ENCODE results near the gene RUNX3. TPM values are rescaled to one million over a fixed set of nuclear protein-coding genes. Genes with fewer than 3 reads are reported as not detected.
A peak's percentile ranks its signal among the peaks of the same experiment; 100 is the strongest.

The RUNX3 gene
- total RNA-seq, 1 experiment from 2014 or later, result 1.5 TPM

DNA sequence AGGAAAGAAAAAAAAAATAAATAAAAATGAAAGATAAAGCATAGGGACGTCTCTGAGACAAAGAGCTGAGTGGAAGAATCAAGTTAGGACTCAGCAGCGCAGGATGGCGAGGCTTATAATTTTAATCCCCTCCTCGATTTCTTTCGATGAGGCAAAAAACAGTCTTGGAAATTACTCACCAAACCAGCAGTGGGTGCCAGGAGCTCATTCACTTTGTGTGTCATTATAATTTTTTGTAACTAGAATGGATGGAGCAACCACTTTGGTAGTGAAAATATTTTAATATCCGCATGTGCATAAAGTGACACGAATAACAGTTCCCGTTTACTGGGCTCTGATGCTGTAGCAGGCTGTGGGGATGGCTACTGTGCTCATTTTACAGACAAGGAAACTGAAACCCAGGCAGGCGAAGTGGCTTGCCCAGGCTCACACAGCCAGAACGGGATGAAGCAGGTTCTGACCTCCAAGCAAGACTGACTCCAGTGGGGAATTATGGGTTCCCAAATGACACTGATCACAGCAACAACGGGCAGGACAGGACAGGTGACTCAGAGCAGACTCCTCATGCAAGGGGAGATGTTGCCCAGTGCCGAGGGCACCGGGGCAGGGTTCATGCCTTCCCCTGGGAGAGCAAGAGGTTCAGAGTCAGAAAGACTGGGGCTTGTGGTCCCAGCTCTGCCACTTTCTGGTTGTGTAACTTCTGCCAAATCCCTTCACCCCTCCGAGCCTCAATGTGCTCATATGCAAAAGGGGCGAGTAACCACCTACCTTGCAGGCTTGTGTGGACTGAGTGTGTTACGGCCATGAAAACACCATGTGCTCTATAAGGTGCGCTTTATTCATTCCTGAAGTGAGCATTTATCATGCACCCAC lies 63.6 kb downstream of the RUNX3 start (continued):
- TF ChIP-seq ZBTB21 (CRISPR knock-in tag; IDR thresholded peaks at IDR 0.05; ENCODE audit: borderline replicate concordance), result no peak
- TF ChIP-seq NR2C2 (CRISPR knock-in tag; IDR thresholded peaks at IDR 0.05), result no peak
- no peak for TF ChIP-seq ESRRA (CRISPR knock-in tag; IDR thresholded peaks at IDR 0.05; ENCODE audit: borderline replicate concordance)
- TF ChIP-seq, protein P1, sequence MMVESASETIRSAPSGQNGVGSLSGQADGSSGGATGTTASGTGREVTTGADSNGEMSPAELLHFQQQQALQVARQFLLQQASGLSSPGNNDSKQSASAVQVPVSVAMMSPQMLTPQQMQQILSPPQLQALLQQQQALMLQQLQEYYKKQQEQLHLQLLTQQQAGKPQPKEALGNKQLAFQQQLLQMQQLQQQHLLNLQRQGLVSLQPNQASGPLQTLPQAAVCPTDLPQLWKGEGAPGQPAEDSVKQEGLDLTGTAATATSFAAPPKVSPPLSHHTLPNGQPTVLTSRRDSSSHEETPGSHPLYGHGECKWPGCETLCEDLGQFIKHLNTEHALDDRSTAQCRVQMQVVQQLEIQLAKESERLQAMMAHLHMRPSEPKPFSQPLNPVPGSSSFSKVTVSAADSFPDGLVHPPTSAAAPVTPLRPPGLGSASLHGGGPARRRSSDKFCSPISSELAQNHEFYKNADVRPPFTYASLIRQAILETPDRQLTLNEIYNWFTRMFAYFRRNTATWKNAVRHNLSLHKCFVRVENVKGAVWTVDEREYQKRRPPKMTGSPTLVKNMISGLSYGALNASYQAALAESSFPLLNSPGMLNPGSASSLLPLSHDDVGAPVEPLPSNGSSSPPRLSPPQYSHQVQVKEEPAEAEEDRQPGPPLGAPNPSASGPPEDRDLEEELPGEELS (CRISPR knock-in tag; IDR thresholded peaks at IDR 0.05), result no peak

DNA sequence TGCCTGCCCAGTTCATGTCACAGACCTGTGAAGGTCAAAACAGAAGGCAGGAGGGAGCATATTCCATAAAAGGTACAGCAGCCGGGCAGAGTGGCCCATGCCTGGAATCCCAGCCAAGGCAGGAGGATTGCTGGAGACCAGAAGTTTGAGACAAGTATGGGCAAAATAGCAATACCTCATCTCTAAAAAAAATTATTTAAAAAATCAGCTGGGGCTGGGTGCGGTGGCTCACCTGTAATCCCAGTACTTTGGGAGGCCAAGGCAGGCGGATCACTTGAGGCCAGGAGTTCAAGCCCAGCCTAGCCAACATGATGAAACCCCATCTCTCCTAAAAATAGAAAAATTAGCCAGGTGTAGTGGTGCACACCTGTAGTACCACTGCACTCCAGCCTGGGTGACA lies 64.5 kb downstream of the RUNX3 start:
- H3K36me3 Mint-ChIP-seq, result no peaks in the 10 kb centered on the region
- ATAC-seq (no peak), DNase-seq (ENCODE audit: low spot score) (no peak)
- no peak overlapping the region for H3K4me3 Mint-ChIP-seq
- peaks cover 15% of the 10 kb centered on the region for H3K4me1 Mint-ChIP-seq
- H3K27ac Mint-ChIP-seq, result no peak overlapping the region
- ChIA-PET CTCF (interaction anchor here (1.0 to 1.3 kb wide), 2 partner anchors 17 to 177 kb away, joined by 3 to 4 read pairs; no protein-coding TSS in a partner anchor), POLR2A (no interaction called here)
- H3K27me3 Mint-ChIP-seq (ENCODE audit: low read depth), result no peaks in the 10 kb centered on the region; the same call in 1 of the 2 replicates
- no peaks in the 10 kb centered on the region for H3K9me3 Mint-ChIP-seq
- TF ChIP-seq ZNF138 (CRISPR knock-in tag; conservative IDR thresholded peaks at IDR 0.05), result no peak
- TF ChIP-seq, protein P2, sequence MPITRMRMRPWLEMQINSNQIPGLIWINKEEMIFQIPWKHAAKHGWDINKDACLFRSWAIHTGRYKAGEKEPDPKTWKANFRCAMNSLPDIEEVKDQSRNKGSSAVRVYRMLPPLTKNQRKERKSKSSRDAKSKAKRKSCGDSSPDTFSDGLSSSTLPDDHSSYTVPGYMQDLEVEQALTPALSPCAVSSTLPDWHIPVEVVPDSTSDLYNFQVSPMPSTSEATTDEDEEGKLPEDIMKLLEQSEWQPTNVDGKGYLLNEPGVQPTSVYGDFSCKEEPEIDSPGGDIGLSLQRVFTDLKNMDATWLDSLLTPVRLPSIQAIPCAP (CRISPR knock-in tag; IDR thresholded peaks at IDR 0.05), result no peak
- TF ChIP-seq SMAD4 (CRISPR knock-in tag; IDR thresholded peaks at IDR 0.05), result no peak
- TF ChIP-seq, protein P3, sequence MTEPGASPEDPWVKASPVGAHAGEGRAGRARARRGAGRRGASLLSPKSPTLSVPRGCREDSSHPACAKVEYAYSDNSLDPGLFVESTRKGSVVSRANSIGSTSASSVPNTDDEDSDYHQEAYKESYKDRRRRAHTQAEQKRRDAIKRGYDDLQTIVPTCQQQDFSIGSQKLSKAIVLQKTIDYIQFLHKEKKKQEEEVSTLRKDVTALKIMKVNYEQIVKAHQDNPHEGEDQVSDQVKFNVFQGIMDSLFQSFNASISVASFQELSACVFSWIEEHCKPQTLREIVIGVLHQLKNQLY (CRISPR knock-in tag; IDR thresholded peaks at IDR 0.05), result no peak
- no peak for TF ChIP-seq PRRX2 (CRISPR knock-in tag; IDR thresholded peaks at IDR 0.05)
- TF ChIP-seq, protein P4, sequence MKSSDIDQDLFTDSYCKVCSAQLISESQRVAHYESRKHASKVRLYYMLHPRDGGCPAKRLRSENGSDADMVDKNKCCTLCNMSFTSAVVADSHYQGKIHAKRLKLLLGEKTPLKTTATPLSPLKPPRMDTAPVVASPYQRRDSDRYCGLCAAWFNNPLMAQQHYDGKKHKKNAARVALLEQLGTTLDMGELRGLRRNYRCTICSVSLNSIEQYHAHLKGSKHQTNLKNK (CRISPR knock-in tag; IDR thresholded peaks at IDR 0.05), result no peak
- TF ChIP-seq NR2C2 (CRISPR knock-in tag; IDR thresholded peaks at IDR 0.05), result no peak

DNA sequence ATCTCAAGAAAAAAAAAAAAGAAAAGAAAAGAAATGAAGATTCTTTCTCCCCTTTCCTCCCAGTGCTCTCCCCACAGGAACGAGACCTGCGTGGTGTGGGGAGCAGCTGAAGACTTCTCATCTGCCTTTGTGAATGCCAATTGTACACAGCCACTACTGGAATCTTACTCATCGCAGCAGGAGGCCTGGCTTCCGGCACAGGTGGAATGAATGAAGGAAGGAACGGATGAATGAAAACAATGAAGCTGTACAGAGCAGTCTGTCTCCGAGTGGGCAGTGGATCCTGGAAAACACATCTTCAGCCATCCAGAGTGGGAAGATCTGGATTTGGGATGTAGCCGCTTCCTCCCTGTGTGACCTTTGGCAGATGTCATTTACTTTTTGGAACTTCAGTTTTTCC lies 64.9 kb downstream of the RUNX3 start:
- TF ChIP-seq, protein P5, sequence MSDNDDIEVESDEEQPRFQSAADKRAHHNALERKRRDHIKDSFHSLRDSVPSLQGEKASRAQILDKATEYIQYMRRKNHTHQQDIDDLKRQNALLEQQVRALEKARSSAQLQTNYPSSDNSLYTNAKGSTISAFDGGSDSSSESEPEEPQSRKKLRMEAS (CRISPR knock-in tag; IDR thresholded peaks at IDR 0.05), result no peak
- Mint-ChIP-seq H3K4me3 (no peak overlapping the region), H3K27ac (no peak overlapping the region), H3K9me3 (no peaks in the 10 kb centered on the region), H3K4me1 (peaks cover 15% of the 10 kb centered on the region), H3K27me3 (ENCODE audit: low read depth) (no peaks in the 10 kb centered on the region; the same call in 1 of the 2 replicates), H3K36me3 (no peaks in the 10 kb centered on the region)
- POLR2A ChIA-PET, result no interaction called here
- CTCF ChIA-PET, result interaction anchor here (0.6 to 2.1 kb wide), 5 partner anchors 16 to 190 kb away, joined by 3 to 14 read pairs (median 4); no protein-coding TSS in a partner anchor
- ATAC-seq (no peak), DNase-seq (ENCODE audit: low spot score) (no peak)

DNA sequence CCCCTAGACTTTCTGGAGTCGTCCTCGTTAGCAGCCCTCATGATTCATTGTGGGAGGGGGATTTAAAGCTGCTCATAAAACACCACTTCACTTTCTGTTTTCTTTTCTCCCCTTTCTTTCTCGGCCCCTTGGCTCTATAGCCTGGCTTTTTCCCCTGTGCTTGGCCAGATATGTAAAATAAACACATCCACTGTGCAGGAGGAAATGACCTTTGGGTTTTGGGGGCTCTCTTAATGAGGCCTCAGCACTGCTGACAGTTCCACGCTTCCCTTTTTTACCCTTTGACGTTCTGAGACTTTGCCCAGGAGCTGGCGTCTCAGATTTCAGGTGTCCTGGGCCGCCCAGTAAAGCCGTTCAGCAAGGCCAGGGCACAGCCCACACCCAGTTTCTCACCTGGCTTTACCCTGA lies 65.7 kb downstream of the RUNX3 start:
- no peak for DNase-seq (ENCODE audit: low spot score)
- ChIA-PET POLR2A (interaction anchor here (0.6 to 1.2 kb wide), 3 partner anchors 10 to 199 kb away, joined by 3 read pairs; no protein-coding TSS in a partner anchor), CTCF (interaction anchor here (0.6 to 2.1 kb wide), 5 partner anchors 17 to 191 kb away, joined by 3 to 14 read pairs (median 4); no protein-coding TSS in a partner anchor)
- H3K27ac Mint-ChIP-seq, result peak overlapping the region; percentile 10; the same call in 1 of the 2 replicates
- TF ChIP-seq IRF2 (CRISPR knock-in tag; IDR thresholded peaks at IDR 0.05; ENCODE audit: borderline replicate concordance, low read depth), result no peak
- TF ChIP-seq NFYB (CRISPR knock-in tag; conservative IDR thresholded peaks at IDR 0.05; ENCODE audit: low read depth), result no peak
- no peak for TF ChIP-seq GTF2I (CRISPR knock-in tag; conservative IDR thresholded peaks at IDR 0.05)
- TF ChIP-seq, protein P6, sequence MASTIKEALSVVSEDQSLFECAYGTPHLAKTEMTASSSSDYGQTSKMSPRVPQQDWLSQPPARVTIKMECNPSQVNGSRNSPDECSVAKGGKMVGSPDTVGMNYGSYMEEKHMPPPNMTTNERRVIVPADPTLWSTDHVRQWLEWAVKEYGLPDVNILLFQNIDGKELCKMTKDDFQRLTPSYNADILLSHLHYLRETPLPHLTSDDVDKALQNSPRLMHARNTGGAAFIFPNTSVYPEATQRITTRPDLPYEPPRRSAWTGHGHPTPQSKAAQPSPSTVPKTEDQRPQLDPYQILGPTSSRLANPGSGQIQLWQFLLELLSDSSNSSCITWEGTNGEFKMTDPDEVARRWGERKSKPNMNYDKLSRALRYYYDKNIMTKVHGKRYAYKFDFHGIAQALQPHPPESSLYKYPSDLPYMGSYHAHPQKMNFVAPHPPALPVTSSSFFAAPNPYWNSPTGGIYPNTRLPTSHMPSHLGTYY (CRISPR knock-in tag; IDR thresholded peaks at IDR 0.05), result no peak
- TF ChIP-seq, protein P7, sequence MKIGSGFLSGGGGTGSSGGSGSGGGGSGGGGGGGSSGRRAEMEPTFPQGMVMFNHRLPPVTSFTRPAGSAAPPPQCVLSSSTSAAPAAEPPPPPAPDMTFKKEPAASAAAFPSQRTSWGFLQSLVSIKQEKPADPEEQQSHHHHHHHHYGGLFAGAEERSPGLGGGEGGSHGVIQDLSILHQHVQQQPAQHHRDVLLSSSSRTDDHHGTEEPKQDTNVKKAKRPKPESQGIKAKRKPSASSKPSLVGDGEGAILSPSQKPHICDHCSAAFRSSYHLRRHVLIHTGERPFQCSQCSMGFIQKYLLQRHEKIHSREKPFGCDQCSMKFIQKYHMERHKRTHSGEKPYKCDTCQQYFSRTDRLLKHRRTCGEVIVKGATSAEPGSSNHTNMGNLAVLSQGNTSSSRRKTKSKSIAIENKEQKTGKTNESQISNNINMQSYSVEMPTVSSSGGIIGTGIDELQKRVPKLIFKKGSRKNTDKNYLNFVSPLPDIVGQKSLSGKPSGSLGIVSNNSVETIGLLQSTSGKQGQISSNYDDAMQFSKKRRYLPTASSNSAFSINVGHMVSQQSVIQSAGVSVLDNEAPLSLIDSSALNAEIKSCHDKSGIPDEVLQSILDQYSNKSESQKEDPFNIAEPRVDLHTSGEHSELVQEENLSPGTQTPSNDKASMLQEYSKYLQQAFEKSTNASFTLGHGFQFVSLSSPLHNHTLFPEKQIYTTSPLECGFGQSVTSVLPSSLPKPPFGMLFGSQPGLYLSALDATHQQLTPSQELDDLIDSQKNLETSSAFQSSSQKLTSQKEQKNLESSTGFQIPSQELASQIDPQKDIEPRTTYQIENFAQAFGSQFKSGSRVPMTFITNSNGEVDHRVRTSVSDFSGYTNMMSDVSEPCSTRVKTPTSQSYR (CRISPR knock-in tag; IDR thresholded peaks at IDR 0.05), result no peak
- TF ChIP-seq EMX1 (CRISPR knock-in tag; IDR thresholded peaks at IDR 0.05), result no peak
- no peaks in the 10 kb centered on the region; the same call in 1 of the 2 replicates for H3K27me3 Mint-ChIP-seq (ENCODE audit: low read depth)
- no peaks in the 10 kb centered on the region for H3K9me3 Mint-ChIP-seq
- H3K4me3 Mint-ChIP-seq, result no peak overlapping the region
- peaks cover 15% of the 10 kb centered on the region for H3K4me1 Mint-ChIP-seq
- H3K36me3 Mint-ChIP-seq, result no peaks in the 10 kb centered on the region
- ATAC-seq, result peak; percentile 43; the same call in 1 of the 2 replicates

All from WTC11 (cell line).